HEK293 (cell line): Measurements from ENCODE around the gene TNN.

Source experiments
- KLF10 ChIP-seq: fragments of 450-650 bp; IDR thresholded peaks from 2 replicates; pipeline ENCODE4 v1.5.1; 2018; ENCODE audit warnings: missing biosample characterization, mild to moderate bottlenecking, missing genetic modification characterization
- SP2 ChIP-seq: fragments of 450-650 bp; formaldehyde crosslinking; IDR thresholded peaks from 2 replicates; pipeline ENCODE4 v1.5.1; 2016; ENCODE audit warnings: missing biosample characterization, missing genetic modification characterization
- ZNF138 ChIP-seq: fragments of 450-650 bp; formaldehyde crosslinking; IDR thresholded peaks from 2 replicates; pipeline ENCODE4 v1.5.1; 2016; ENCODE audit warnings: missing biosample characterization, missing genetic modification characterization, borderline replicate concordance
- ZNF146 ChIP-seq: fragments of 450-650 bp; formaldehyde crosslinking; IDR thresholded peaks from 2 replicates; pipeline ENCODE4 v1.5.1; 2016; ENCODE audit warnings: missing biosample characterization, missing genetic modification characterization
- ZNF292 ChIP-seq: fragments of 450-650 bp; formaldehyde crosslinking; IDR thresholded peaks from 2 replicates; pipeline ENCODE4 v1.5.1; 2016; ENCODE audit warnings: low read depth, missing biosample characterization, missing genetic modification characterization, borderline replicate concordance
- TF ChIP-seq, protein P1 (sequence below): fragments of 450-650 bp; formaldehyde crosslinking; IDR thresholded peaks from 2 replicates; pipeline ENCODE4 v1.5.1; 2016; ENCODE audit warnings: missing biosample characterization, missing genetic modification characterization
- TF ChIP-seq, protein P2 (sequence below): fragments of 450-650 bp; formaldehyde crosslinking; IDR thresholded peaks from 2 replicates; pipeline ENCODE4 v1.5.1; 2016; ENCODE audit warnings: missing biosample characterization, missing genetic modification characterization

DNA sequence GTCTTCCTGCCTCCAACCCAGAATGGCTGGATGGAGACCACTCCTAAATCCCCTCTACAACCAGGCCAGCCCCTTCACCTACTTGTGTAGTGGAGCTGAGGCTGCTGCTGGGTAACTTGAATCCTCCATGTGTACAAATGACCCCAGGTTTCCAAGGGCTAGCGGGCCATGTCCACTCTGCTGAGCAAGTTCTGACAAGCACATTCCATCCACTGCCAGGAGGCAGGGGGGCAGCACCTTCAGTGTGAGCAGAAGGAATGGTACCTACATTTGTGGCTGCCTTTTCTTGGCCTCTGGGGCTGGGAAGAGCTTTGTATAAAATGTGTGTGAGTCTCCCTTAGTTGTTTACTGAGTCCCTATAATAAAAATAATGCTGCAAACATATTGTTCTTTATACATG is 110.4 kb downstream of the TNN start:
- TF ChIP-seq KLF10 (tag by site-specific recombination) (no peak), ZNF292 (tag by site-specific recombination) (no peak), ZNF138 (tag by site-specific recombination) (no peak), SP2 (no peak), ZNF146 (tag by site-specific recombination) (no peak)
- TF ChIP-seq, protein P1, sequence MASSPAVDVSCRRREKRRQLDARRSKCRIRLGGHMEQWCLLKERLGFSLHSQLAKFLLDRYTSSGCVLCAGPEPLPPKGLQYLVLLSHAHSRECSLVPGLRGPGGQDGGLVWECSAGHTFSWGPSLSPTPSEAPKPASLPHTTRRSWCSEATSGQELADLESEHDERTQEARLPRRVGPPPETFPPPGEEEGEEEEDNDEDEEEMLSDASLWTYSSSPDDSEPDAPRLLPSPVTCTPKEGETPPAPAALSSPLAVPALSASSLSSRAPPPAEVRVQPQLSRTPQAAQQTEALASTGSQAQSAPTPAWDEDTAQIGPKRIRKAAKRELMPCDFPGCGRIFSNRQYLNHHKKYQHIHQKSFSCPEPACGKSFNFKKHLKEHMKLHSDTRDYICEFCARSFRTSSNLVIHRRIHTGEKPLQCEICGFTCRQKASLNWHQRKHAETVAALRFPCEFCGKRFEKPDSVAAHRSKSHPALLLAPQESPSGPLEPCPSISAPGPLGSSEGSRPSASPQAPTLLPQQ = no peak
- TF ChIP-seq, protein P2, sequence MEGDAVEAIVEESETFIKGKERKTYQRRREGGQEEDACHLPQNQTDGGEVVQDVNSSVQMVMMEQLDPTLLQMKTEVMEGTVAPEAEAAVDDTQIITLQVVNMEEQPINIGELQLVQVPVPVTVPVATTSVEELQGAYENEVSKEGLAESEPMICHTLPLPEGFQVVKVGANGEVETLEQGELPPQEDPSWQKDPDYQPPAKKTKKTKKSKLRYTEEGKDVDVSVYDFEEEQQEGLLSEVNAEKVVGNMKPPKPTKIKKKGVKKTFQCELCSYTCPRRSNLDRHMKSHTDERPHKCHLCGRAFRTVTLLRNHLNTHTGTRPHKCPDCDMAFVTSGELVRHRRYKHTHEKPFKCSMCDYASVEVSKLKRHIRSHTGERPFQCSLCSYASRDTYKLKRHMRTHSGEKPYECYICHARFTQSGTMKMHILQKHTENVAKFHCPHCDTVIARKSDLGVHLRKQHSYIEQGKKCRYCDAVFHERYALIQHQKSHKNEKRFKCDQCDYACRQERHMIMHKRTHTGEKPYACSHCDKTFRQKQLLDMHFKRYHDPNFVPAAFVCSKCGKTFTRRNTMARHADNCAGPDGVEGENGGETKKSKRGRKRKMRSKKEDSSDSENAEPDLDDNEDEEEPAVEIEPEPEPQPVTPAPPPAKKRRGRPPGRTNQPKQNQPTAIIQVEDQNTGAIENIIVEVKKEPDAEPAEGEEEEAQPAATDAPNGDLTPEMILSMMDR (tag by site-specific recombination) = no peak
